ENCODE results near the gene KRT33B.

DNA sequence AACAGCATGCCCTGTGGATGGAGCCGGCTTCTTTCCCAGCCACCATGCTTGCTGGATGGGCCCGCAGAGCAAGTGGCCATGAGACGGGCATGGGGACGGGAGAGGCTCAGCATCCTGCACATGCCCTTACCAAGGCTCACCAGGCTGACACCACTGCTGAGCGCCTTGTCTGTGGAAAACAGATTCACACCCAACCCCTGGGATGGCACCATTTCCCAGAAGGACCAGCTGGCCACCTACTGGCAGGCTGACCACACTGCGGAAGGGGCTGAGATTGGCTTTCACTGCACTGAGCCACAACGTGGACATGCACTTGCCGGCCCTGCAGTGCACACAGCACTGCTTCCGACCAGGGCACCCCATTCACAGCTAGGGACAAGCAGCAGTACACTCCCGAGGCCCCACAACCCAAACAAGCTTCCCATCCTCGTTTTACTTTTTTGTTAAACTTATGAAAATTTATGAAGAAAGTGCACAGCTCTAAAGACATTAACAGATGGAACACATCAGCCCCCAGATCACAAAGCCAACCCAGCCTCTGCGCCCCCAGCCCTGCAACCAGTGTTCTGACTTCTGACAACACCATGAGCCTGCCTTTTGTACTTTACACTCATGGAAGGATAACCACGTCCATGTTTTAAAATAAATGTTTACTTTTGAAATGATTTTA lies 40.2 kb downstream of the KRT33B start:
- TF ChIP-seq POLR2AphosphoS5 (IDR thresholded peaks at IDR 0.05) (no peak), POLR2A (IDR thresholded peaks at IDR 0.05) (no peak), EP300 (IDR thresholded peaks at IDR 0.05) (no peak)
- TF ChIP-seq, protein P1, sequence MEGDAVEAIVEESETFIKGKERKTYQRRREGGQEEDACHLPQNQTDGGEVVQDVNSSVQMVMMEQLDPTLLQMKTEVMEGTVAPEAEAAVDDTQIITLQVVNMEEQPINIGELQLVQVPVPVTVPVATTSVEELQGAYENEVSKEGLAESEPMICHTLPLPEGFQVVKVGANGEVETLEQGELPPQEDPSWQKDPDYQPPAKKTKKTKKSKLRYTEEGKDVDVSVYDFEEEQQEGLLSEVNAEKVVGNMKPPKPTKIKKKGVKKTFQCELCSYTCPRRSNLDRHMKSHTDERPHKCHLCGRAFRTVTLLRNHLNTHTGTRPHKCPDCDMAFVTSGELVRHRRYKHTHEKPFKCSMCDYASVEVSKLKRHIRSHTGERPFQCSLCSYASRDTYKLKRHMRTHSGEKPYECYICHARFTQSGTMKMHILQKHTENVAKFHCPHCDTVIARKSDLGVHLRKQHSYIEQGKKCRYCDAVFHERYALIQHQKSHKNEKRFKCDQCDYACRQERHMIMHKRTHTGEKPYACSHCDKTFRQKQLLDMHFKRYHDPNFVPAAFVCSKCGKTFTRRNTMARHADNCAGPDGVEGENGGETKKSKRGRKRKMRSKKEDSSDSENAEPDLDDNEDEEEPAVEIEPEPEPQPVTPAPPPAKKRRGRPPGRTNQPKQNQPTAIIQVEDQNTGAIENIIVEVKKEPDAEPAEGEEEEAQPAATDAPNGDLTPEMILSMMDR (IDR thresholded peaks at IDR 0.05): peak in 1 of 4 experiments; percentile 34

Data from sigmoid colon (tissue), 4 donors.